ENCODE data around the gene IYD.
"Not testable (repeated sequence)": the region's sequence is repeated elsewhere in the genome, so short reads cannot be mapped to it uniquely, and the experiment has no call there.

Gene IYD

DNA sequence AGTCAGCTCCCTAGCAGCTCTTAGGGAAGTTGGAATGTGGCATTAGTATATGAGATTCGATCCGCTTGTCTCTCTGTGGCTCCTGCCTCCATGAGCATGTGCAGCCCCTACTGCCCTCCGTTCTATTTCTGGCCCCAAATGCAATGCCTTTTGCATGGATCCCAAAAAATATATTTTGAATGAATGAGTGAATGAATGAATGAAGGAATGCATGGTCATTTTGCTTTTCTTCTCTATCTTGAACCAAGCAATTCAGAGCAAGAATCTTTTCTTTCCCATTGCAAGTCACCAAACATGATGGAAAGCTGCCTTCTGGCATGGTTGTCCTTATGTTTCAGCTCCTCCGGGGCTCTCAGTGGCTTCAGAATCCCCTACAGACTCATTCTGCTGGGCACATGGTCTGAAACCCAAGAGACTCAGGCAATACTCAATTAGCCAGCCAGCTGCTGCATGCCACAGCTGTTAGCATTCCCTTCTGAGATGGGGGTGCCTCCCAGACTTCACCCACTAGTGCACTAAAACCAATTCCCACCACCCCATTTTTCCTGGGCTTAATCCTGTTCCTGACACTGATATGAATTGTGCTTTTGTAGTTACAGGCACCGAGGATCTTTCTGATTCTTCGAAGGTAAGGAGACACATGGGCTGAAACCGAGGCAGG, 2.6 kb upstream of the IYD start:
- no peak for DNase-seq (ENCODE audit: extremely low spot score)
- CTCF ChIA-PET = interaction anchor here (0.7 kb wide), 1 partner anchor 276 kb away, joined by 4 read pairs; no protein-coding TSS in a partner anchor
- POLR2A ChIA-PET = no interaction called here
- TF ChIP-seq, protein P1, sequence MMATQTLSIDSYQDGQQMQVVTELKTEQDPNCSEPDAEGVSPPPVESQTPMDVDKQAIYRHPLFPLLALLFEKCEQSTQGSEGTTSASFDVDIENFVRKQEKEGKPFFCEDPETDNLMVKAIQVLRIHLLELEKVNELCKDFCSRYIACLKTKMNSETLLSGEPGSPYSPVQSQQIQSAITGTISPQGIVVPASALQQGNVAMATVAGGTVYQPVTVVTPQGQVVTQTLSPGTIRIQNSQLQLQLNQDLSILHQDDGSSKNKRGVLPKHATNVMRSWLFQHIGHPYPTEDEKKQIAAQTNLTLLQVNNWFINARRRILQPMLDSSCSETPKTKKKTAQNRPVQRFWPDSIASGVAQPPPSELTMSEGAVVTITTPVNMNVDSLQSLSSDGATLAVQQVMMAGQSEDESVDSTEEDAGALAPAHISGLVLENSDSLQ (IDR thresholded peaks at IDR 0.05) = no peak
- no peak for TF ChIP-seq HDGF (IDR thresholded peaks at IDR 0.05; ENCODE audit: borderline replicate concordance)
- TF ChIP-seq TARDBP (IDR thresholded peaks at IDR 0.05) = no peak
- TF ChIP-seq ZNF384 (IDR thresholded peaks at IDR 0.05) = no peak
- no peak for TF ChIP-seq FOXK2 (IDR thresholded peaks at IDR 0.05)
- no peak for TF ChIP-seq BHLHE40 (IDR thresholded peaks at IDR 0.05; ENCODE audit: borderline replicate concordance)
- TF ChIP-seq SP1 (IDR thresholded peaks at IDR 0.05) = no peak
- TF ChIP-seq ELF4 (IDR thresholded peaks at IDR 0.05) = no peak
- no peak for TF ChIP-seq L3MBTL2 (conservative IDR thresholded peaks at IDR 0.05)
- TF ChIP-seq SUZ12 (IDR thresholded peaks at IDR 0.05) = no peak
- no peak for TF ChIP-seq FOXA1 (IDR thresholded peaks at IDR 0.05)
- no peak for TF ChIP-seq LEF1 (IDR thresholded peaks at IDR 0.05; ENCODE audit: borderline replicate concordance)
- no peak for TF ChIP-seq ARNT (IDR thresholded peaks at IDR 0.05)
- TF ChIP-seq CTBP1 (IDR thresholded peaks at IDR 0.05; ENCODE audit: borderline replicate concordance) = no peak
- TF ChIP-seq FOXM1 (IDR thresholded peaks at IDR 0.05; ENCODE audit: borderline replicate concordance) = no peak

DNA sequence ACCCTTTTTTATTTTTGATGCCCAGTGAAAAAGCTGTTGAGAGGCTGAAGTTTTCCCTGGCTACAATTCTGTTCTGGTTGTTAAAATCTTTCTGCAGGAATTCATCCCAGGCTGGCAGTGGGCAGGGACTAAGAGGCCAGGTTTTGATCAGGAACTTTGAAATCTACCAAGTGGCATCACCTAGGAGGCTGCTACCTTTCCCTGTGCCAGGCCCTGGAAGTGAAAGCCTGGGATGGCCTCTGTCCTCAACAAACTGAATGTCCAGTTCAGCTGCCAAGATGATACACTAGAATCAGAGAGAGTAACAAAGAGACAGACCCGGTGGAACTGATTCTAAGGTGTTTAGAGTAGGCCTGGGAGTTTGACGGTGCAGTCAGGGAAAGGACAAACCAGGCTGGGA, 596 bp downstream of the IYD start:
- ChIA-PET POLR2A (no interaction called here), CTCF (no interaction called here)
- DNase-seq (ENCODE audit: extremely low spot score) = no peak
- TF ChIP-seq SUZ12 (IDR thresholded peaks at IDR 0.05) = no peak
- no peak for TF ChIP-seq ZNF384 (IDR thresholded peaks at IDR 0.05)
- no peak for TF ChIP-seq ELF4 (IDR thresholded peaks at IDR 0.05)
- no peak for TF ChIP-seq ARNT (IDR thresholded peaks at IDR 0.05)
- TF ChIP-seq NFRKB (IDR thresholded peaks at IDR 0.05) = no peak
- no peak for TF ChIP-seq LEF1 (IDR thresholded peaks at IDR 0.05; ENCODE audit: borderline replicate concordance)
- TF ChIP-seq BHLHE40 (IDR thresholded peaks at IDR 0.05; ENCODE audit: borderline replicate concordance) = no peak
- TF ChIP-seq SP1 (IDR thresholded peaks at IDR 0.05) = no peak
- TF ChIP-seq FOXM1 (IDR thresholded peaks at IDR 0.05; ENCODE audit: borderline replicate concordance) = no peak

- POLR2A ChIA-PET = no interaction called here
- CTCF ChIA-PET = no interaction called here
- DNase-seq (ENCODE audit: extremely low spot score) = no peak
- TF ChIP-seq ELF4 (IDR thresholded peaks at IDR 0.05) (no peak), SP1 (IDR thresholded peaks at IDR 0.05) (no peak), NFRKB (IDR thresholded peaks at IDR 0.05) (no peak), ARNT (IDR thresholded peaks at IDR 0.05) (no peak), FOXM1 (IDR thresholded peaks at IDR 0.05; ENCODE audit: borderline replicate concordance) (no peak)
- TF ChIP-seq, protein P1 (IDR thresholded peaks at IDR 0.05) = no peak
These were observed 1.3 kb downstream of the IYD start for GRCh38 chr6:150370112-150370511.

GRCh38 chr6:150371356-150371755, 2.5 kb downstream of the IYD start:
- TF ChIP-seq BHLHE40 (IDR thresholded peaks at IDR 0.05; ENCODE audit: borderline replicate concordance) = no peak
- CTCF ChIA-PET = interaction anchor here (0.8 kb wide), 1 partner anchor 24 kb away, joined by 3 read pairs; no protein-coding TSS in a partner anchor
- DNase-seq (ENCODE audit: extremely low spot score) = no peak
- POLR2A ChIA-PET = no interaction called here

DNA sequence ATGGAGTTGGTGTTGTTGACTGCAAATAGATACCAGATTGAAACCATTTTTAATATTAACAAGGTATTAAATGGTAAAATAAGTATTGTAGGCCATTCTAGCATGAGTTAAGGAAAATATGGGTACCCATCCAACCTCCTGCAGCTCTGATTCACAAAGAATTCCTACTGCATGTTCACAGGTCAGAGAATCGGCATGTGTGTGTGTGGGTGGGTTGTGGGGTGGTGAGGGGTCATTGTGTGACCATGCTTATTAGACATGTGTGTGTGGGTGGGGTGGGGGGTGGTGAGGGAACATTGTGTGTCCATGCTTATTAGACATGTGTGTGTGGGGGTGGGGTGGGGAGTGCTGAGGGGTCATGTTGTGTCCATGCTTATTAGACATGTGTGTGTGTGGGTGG, 3.2 kb downstream of the IYD start:
- POLR2A ChIA-PET = no interaction called here
- DNase-seq (ENCODE audit: extremely low spot score) = no peak
- CTCF ChIA-PET = interaction anchor here (0.8 kb wide), 1 partner anchor 23 kb away, joined by 3 read pairs; no protein-coding TSS in a partner anchor
- TF ChIP-seq FOXK2 (IDR thresholded peaks at IDR 0.05) (no peak), BHLHE40 (IDR thresholded peaks at IDR 0.05; ENCODE audit: borderline replicate concordance) (no peak), NFRKB (IDR thresholded peaks at IDR 0.05) (no peak), SUZ12 (IDR thresholded peaks at IDR 0.05) (no peak), CTBP1 (IDR thresholded peaks at IDR 0.05; ENCODE audit: borderline replicate concordance) (no peak), ELF4 (IDR thresholded peaks at IDR 0.05) (no peak)

GRCh38 chr6:150373260-150373701, 4.5 kb downstream of the IYD start:
- CTCF ChIA-PET = interaction anchor here (0.8 to 0.9 kb wide), 2 partner anchors 11 to 22 kb away, joined by 3 read pairs; no protein-coding TSS in a partner anchor

GRCh38 chr6:150374346-150374745, 5.5 kb downstream of the IYD start:
- POLR2A ChIA-PET; DNase-seq (ENCODE audit: extremely low spot score): not testable (repeated sequence)
- CTCF ChIA-PET = interaction anchor here (0.6 to 0.9 kb wide), 2 partner anchors 22 to 303 kb away, joined by 3 read pairs; no protein-coding TSS in a partner anchor

More at GRCh38 chr6:150373260-150373701, 4.5 kb downstream of the IYD start:
- POLR2A ChIA-PET = no interaction called here
- no peak for DNase-seq (ENCODE audit: extremely low spot score)
- TF ChIP-seq SP1 (IDR thresholded peaks at IDR 0.05) (no peak), FOXK2 (IDR thresholded peaks at IDR 0.05) (no peak), L3MBTL2 (conservative IDR thresholded peaks at IDR 0.05) (no peak), FOXA1 (IDR thresholded peaks at IDR 0.05) (no peak), ARNT (IDR thresholded peaks at IDR 0.05) (no peak), TARDBP (IDR thresholded peaks at IDR 0.05) (no peak), NFRKB (IDR thresholded peaks at IDR 0.05) (no peak), HDGF (IDR thresholded peaks at IDR 0.05; ENCODE audit: borderline replicate concordance) (no peak), FOXM1 (IDR thresholded peaks at IDR 0.05; ENCODE audit: borderline replicate concordance) (no peak), ELF4 (IDR thresholded peaks at IDR 0.05) (no peak), SUZ12 (IDR thresholded peaks at IDR 0.05) (no peak), BHLHE40 (IDR thresholded peaks at IDR 0.05; ENCODE audit: borderline replicate concordance) (no peak), LEF1 (IDR thresholded peaks at IDR 0.05; ENCODE audit: borderline replicate concordance) (no peak), ZNF384 (IDR thresholded peaks at IDR 0.05) (no peak)
- TF ChIP-seq, protein P1 (IDR thresholded peaks at IDR 0.05) = no peak

All from HEK293T (cell line).